Muscle layer of colon (tissue), 2 donors: Measurements from ENCODE around the gene FAM168A.

Experiments
- H3K27ac ChIP-seq: one replicate; pipeline ENCODE4 v1.7.0; 2013; ENCODE audit warnings: low read depth, mild to moderate bottlenecking, low read length, moderate library complexity
- H3K27me3 ChIP-seq, 2 donors: one replicate each; pipeline ENCODE4 v1.7.0; 2013; ENCODE audit warnings: low read length in 2 of 2, mild to moderate bottlenecking in 2 of 2; ENCODE audit not compliant: insufficient read depth in 2 of 2, control insufficient read depth in 1 of 2
- H3K36me3 ChIP-seq: one replicate; pipeline ENCODE4 v1.7.0; 2013; ENCODE audit warnings: mild to moderate bottlenecking, low read length; ENCODE audit not compliant: insufficient read depth
- H3K4me1 ChIP-seq: one replicate; pipeline ENCODE4 v1.7.0; 2013; ENCODE audit warnings: mild to moderate bottlenecking, low read length; ENCODE audit not compliant: insufficient read depth
- H3K4me3 ChIP-seq, 2 donors: one replicate each; pipeline ENCODE4 v1.7.0; 2013; ENCODE audit warnings: low read length in 2 of 2, low read depth in 1 of 2, mild to moderate bottlenecking in 1 of 2, moderate library complexity in 1 of 2
- H3K9ac ChIP-seq: one replicate; pipeline ENCODE4 v1.7.0; 2013; ENCODE audit warnings: low read length
- H3K9me3 ChIP-seq: one replicate; pipeline ENCODE4 v1.7.0; 2013; ENCODE audit warnings: mild to moderate bottlenecking, low read length
- donor health status: abdominal sarcoma.
- donor health status: Adenocarcinoma of cecum.

Gene FAM168A

DNA sequence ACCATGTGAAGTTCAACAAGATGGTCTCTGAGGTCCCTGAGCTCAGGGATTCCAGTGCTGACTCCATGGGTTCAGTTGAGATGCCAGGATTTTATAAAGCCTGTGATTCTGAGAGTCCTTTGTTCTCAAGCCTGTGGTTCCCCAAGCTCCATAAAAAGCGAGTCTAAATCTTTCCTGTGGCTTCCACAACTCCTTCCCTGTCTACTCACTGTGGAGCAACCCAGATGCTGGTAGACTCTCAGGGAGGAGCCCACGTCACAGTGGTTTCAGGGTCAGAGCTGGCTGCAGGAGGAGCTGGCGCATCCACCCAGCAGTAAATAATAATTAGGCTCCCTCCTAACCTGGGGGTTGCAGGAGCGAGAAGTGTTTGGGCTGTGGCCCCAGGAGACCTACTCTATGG is 223.8 kb downstream of the FAM168A start:
- peaks cover 7% of the 10 kb centered on the region for H3K4me1 ChIP-seq
- H3K9me3 ChIP-seq = no peaks in the 10 kb centered on the region
- H3K27ac ChIP-seq = no peak overlapping the region
- H3K9ac ChIP-seq = no peak overlapping the region
- no peaks in the 10 kb centered on the region for H3K27me3 ChIP-seq
- H3K4me3 ChIP-seq = no peak overlapping the region
- peaks cover 3% of the 10 kb centered on the region for H3K36me3 ChIP-seq

- H3K9ac ChIP-seq = no peak overlapping the region
- no peak overlapping the region for H3K4me3 ChIP-seq
- H3K27me3 ChIP-seq = no peaks in the 10 kb centered on the region
- peaks cover 11% of the 10 kb centered on the region for H3K36me3 ChIP-seq
- peaks cover 7% of the 10 kb centered on the region for H3K4me1 ChIP-seq
- no peak overlapping the region for H3K27ac ChIP-seq
- no peaks in the 10 kb centered on the region for H3K9me3 ChIP-seq
These were observed 225.4 kb downstream of the FAM168A start for GRCh38 chr11:73372375-73372993.

DNA sequence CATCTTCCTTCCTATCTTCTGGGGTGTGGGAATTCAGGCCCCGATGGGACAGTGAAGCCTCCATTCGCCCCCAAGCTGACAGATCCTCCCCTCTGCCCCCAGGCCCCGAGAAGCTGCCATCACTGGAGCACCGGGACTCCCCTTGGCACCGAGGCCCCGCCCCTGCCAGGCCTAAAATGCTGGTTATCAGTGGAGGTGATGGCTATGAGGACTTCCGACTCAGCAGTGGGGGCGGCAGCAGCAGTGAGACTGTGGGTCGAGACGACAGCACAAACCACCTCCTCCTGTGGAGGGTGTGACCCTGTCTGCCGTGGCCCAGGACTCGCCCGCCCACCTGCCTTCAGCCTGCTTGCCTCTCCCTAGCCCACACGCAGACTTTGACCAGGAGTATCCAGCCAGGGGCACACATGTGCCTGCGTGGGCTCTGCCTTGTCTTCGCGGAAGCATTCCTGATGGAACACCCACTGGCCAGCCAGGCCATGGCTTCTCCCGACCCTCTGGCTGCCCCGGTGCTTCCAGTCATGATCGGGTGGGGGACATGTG is 230.4 kb downstream of the FAM168A start:
- Histone ChIP-seq H3K36me3 (peaks cover 56% of the 10 kb centered on the region), H3K4me1 (no peaks in the 10 kb centered on the region), H3K27ac (no peak overlapping the region), H3K4me3 (no peak overlapping the region), H3K9me3 (no peaks in the 10 kb centered on the region), H3K9ac (no peak overlapping the region), H3K27me3 (no peaks in the 10 kb centered on the region)

- Histone ChIP-seq H3K27me3 (no peaks in the 10 kb centered on the region), H3K4me1 (no peaks in the 10 kb centered on the region), H3K9ac (no peak overlapping the region), H3K36me3 (peaks cover 60% of the 10 kb centered on the region), H3K9me3 (no peaks in the 10 kb centered on the region), H3K4me3 (no peak overlapping the region), H3K27ac (no peak overlapping the region)
These were observed 231.0 kb downstream of the FAM168A start for GRCh38 chr11:73366953-73367352.

- Histone ChIP-seq H3K4me3 (no peak overlapping the region), H3K9me3 (no peaks in the 10 kb centered on the region), H3K36me3 (peaks cover 67% of the 10 kb centered on the region), H3K27me3 (no peaks in the 10 kb centered on the region), H3K4me1 (no peaks in the 10 kb centered on the region), H3K27ac (no peak overlapping the region), H3K9ac (no peak overlapping the region)
These were observed 231.7 kb downstream of the FAM168A start for GRCh38 chr11:73366265-73366610.

- Histone ChIP-seq H3K27ac (no peak overlapping the region), H3K4me3 (no peak overlapping the region), H3K9ac (no peak overlapping the region), H3K4me1 (no peaks in the 10 kb centered on the region), H3K36me3 (peaks cover 73% of the 10 kb centered on the region), H3K27me3 (no peaks in the 10 kb centered on the region), H3K9me3 (no peaks in the 10 kb centered on the region)
These were observed 232.3 kb downstream of the FAM168A start for GRCh38 chr11:73365352-73366264.

DNA sequence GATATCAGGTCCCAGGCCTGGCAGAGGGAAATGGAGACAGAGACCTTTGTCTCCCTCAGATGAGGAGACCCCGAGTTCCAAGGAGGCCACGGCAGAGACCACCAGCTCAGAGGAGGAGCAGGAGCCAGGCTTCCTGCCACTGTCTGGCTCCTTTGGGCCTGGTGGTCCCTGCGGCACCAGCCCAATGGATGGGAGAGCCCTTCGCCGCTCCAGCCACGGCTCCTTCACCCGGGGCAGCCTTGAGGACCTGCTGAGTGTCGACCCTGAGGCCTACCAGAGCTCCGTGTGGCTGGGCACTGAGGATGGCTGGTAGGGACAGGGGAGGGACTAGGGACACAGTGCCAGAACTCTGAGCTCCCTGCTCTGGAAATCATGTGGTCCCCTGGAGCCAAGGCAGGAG is 234.8 kb downstream of the FAM168A start:
- H3K9ac ChIP-seq = no peak overlapping the region
- H3K4me1 ChIP-seq = no peaks in the 10 kb centered on the region
- no peaks in the 10 kb centered on the region for H3K27me3 ChIP-seq
- no peak overlapping the region for H3K27ac ChIP-seq
- peaks cover 83% of the 10 kb centered on the region for H3K36me3 ChIP-seq
- no peaks in the 10 kb centered on the region for H3K9me3 ChIP-seq
- no peak overlapping the region for H3K4me3 ChIP-seq

GRCh38 chr11:73361953-73362776 is 235.7 kb downstream of the FAM168A start:
- no peaks in the 10 kb centered on the region for H3K27me3 ChIP-seq
- H3K36me3 ChIP-seq = peaks cover 92% of the 10 kb centered on the region
- H3K4me3 ChIP-seq = no peak overlapping the region
- no peaks in the 10 kb centered on the region for H3K9me3 ChIP-seq
- no peak overlapping the region for H3K9ac ChIP-seq
- H3K27ac ChIP-seq = no peak overlapping the region
- no peaks in the 10 kb centered on the region for H3K4me1 ChIP-seq

DNA sequence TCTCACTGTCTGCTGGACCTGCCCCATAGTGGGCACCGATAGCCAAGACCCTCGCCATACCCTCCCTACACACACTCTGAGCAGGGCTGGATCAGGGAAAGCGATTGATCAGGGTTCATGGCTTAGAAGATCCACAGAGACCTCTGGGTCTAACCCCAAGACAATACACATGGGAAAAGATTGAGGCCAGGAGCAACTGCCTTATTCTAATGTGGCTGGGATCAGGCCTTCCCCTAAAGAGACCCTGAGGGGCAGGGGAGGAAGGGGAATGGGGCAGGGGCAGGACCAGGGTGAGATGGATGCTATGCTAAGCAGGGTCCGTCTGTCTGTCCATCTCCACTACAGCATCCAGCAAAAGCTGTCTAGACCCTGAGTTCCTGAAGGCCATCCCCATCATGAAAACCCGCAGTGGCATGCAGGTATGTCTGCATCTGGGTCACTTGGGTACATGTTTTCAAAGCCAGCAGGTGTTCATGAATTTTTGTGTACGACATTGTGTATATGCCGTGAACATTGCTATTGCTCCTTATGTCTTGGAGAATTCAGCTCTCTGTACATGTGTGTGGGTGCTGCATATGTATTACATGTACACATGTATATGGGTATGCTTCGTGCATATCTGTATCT is 237.1 kb downstream of the FAM168A start:
- H3K9me3 ChIP-seq = no peaks in the 10 kb centered on the region
- no peaks in the 10 kb centered on the region for H3K27me3 ChIP-seq
- H3K27ac ChIP-seq = no peak overlapping the region
- no peak overlapping the region for H3K4me3 ChIP-seq
- no peaks in the 10 kb centered on the region for H3K4me1 ChIP-seq
- H3K36me3 ChIP-seq = peaks cover 93% of the 10 kb centered on the region
- H3K9ac ChIP-seq = no peak overlapping the region

- Histone ChIP-seq H3K27me3 (no peaks in the 10 kb centered on the region), H3K9me3 (no peaks in the 10 kb centered on the region), H3K9ac (no peak overlapping the region), H3K36me3 (peaks cover 89% of the 10 kb centered on the region), H3K4me1 (no peaks in the 10 kb centered on the region), H3K27ac (peak overlapping the region; percentile 38), H3K4me3 (no peak overlapping the region)
These were observed 237.8 kb downstream of the FAM168A start for GRCh38 chr11:73359930-73360742.
